Colon (tissue), 2 donors: ENCODE measurements around the gene PTPN2.

Experiments
- FAIRE-seq: peaks from 2 replicates; lab custom pipeline; 2012; peaks lifted over from hg19 to GRCh38; lab: Jason Lieb, UNC
- donor health status: control.
- donor health status: control.

The PTPN2 gene

GRCh38 chr18:12745095-12745795 lies 138.8 kb downstream of the PTPN2 start:
- FAIRE-seq: no peak

GRCh38 chr18:12744103-12744502 lies 139.9 kb downstream of the PTPN2 start:
- no peak for FAIRE-seq

DNA sequence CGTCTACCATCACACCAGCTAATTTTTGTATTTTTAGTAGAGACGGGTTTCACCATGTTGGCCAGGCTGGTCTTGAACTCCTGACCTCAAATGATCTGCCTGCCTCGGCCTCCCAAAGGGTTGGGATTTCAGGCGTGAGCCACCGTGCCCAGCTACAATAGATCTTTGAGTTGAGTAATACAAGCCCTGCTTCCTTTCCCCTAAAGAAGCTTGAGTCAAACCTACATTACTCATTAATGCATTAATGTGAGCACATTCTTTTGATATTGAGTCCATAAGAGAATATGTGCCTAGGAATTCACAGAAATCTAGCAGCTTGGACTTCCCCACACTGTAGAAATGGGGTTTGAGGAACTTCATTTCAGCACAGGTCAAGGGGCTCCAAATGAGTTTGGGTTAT lies 141.6 kb downstream of the PTPN2 start:
- FAIRE-seq: no peak
